ENCODE data around the gene GLDC.

DNA sequence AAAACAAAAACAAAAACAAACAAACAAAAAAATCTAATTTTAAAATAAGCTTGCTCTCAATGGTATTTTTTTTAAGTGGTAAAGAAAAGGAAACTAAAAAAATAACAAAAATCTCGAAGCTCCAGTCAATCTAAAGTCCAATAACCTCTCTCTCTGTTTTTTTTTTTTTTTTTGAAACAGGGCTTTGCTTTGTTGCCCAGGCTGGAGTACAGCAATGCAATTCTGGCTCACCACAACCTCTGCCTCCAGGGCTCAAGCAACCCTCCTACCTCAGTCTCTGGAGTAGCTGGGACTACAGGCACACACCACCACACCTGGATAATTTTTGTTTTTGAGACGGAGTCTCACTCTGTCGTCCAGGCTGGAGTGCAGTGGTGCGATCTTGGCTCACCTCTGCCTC lies 25.9 kb upstream of the GLDC start:
- TF ChIP-seq, protein P1, sequence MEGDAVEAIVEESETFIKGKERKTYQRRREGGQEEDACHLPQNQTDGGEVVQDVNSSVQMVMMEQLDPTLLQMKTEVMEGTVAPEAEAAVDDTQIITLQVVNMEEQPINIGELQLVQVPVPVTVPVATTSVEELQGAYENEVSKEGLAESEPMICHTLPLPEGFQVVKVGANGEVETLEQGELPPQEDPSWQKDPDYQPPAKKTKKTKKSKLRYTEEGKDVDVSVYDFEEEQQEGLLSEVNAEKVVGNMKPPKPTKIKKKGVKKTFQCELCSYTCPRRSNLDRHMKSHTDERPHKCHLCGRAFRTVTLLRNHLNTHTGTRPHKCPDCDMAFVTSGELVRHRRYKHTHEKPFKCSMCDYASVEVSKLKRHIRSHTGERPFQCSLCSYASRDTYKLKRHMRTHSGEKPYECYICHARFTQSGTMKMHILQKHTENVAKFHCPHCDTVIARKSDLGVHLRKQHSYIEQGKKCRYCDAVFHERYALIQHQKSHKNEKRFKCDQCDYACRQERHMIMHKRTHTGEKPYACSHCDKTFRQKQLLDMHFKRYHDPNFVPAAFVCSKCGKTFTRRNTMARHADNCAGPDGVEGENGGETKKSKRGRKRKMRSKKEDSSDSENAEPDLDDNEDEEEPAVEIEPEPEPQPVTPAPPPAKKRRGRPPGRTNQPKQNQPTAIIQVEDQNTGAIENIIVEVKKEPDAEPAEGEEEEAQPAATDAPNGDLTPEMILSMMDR (IDR thresholded peaks at IDR 0.05) = no peak
- TF ChIP-seq EZH2 (IDR thresholded peaks at IDR 0.05; ENCODE audit: borderline replicate concordance, insufficient read depth, low read depth, low read length, poor library complexity, severe bottlenecking) = no peak

All from B cell (primary cell).